Activated naive CD8-positive, alpha-beta T cell treated with anti-CD3 and anti-CD28 coated beads, Interleukin-2, amount 50 U/mL, for 16 hours (primary cell): Measurements from ENCODE around the gene CFAP221.

Experiments
- DNase-seq: peaks from one replicate; pipeline ENCODE4 v3.0.0-alpha.2; 2020; ENCODE audit warnings: low read depth, low spot score

Gene CFAP221

GRCh38 chr2:119544075-119544938 is at the start of gene CFAP221:
CFAP221 (plus strand) TSS chr2:119544449; CDS start chr2:119546132, 1,683 bp downstream.
- peak; percentile 20 for DNase-seq

- DNase-seq = no peak
These were observed 48.3 kb upstream of the CFAP221 start for GRCh38 chr2:119495948-119496347.

- no peak for DNase-seq
These were observed 47.6 kb upstream of the CFAP221 start for GRCh38 chr2:119496682-119497081.

- no peak for DNase-seq
These were observed 35.5 kb upstream of the CFAP221 start for GRCh38 chr2:119508756-119509155.

- DNase-seq = no peak
These were observed 32.3 kb upstream of the CFAP221 start for GRCh38 chr2:119511989-119512388.

GRCh38 chr2:119512946-119513345 is 31.3 kb upstream of the CFAP221 start:
- DNase-seq = no peak

GRCh38 chr2:119513832-119514231 is 30.4 kb upstream of the CFAP221 start:
- DNase-seq = no peak

- DNase-seq = no peak
These were observed 28.1 kb upstream of the CFAP221 start for GRCh38 chr2:119516121-119516520.

GRCh38 chr2:119517433-119517832 is 26.8 kb upstream of the CFAP221 start:
- no peak for DNase-seq

- DNase-seq = no peak
These were observed 25.7 kb upstream of the CFAP221 start for GRCh38 chr2:119518401-119519056.

GRCh38 chr2:119519057-119519408 is 25.2 kb upstream of the CFAP221 start:
- DNase-seq = no peak

GRCh38 chr2:119520696-119521432 is 23.4 kb upstream of the CFAP221 start:
- no peak for DNase-seq

- no peak for DNase-seq
These were observed 22.7 kb upstream of the CFAP221 start for GRCh38 chr2:119521433-119522050.

GRCh38 chr2:119522671-119523070 is 21.6 kb upstream of the CFAP221 start:
- no peak for DNase-seq

GRCh38 chr2:119523383-119523951 is 20.8 kb upstream of the CFAP221 start:
- no peak for DNase-seq

- DNase-seq = no peak
These were observed 20.1 kb upstream of the CFAP221 start, which contains the start of gene SCTR for GRCh38 chr2:119523952-119524694. SCTR (minus strand) TSS chr2:119524483; CDS start chr2:119524226, 257 bp downstream.

GRCh38 chr2:119525614-119526013 is 18.6 kb upstream of the CFAP221 start:
- no peak for DNase-seq

GRCh38 chr2:119527999-119528398 is 16.2 kb upstream of the CFAP221 start:
- DNase-seq = no peak

GRCh38 chr2:119531292-119531691 is 13.0 kb upstream of the CFAP221 start:
- DNase-seq = no peak

GRCh38 chr2:119533560-119533959 is 10.7 kb upstream of the CFAP221 start:
- no peak for DNase-seq

- no peak for DNase-seq
These were observed 8.0 kb upstream of the CFAP221 start for GRCh38 chr2:119536211-119536610.
